Measurements from ENCODE around the gene ARHGEF6.

DNA sequence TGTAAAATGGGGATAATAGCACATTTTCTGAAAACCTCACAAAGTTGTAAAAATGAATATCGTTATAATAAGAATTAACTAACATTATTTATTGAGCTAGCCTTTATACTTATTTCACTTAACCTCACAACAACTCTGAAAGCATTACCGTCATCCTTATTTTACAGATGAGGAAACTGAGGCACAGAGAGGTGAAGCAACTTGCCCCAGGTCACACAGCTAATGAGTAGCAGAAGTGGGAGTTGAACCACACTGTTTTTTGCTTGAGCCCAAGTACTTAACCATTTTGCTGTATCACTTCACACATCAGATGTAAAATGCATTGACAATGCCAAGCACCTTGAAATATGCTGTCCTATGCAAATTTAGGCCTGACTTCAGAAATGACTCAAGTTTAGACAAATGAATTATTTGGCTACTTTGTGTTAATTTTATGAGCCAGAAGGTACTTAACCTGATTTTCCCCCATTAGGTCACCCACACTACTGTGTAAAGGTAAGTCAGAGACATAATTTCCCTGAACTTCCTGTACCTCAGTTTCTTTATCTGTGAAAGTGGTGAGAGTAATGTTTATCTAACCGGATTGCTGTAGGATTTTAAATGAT lies 109.6 kb downstream of the ARHGEF6 start:
- TF ChIP-seq POLR2A (IDR thresholded peaks at IDR 0.05): no peak
- TF ChIP-seq, protein P1, sequence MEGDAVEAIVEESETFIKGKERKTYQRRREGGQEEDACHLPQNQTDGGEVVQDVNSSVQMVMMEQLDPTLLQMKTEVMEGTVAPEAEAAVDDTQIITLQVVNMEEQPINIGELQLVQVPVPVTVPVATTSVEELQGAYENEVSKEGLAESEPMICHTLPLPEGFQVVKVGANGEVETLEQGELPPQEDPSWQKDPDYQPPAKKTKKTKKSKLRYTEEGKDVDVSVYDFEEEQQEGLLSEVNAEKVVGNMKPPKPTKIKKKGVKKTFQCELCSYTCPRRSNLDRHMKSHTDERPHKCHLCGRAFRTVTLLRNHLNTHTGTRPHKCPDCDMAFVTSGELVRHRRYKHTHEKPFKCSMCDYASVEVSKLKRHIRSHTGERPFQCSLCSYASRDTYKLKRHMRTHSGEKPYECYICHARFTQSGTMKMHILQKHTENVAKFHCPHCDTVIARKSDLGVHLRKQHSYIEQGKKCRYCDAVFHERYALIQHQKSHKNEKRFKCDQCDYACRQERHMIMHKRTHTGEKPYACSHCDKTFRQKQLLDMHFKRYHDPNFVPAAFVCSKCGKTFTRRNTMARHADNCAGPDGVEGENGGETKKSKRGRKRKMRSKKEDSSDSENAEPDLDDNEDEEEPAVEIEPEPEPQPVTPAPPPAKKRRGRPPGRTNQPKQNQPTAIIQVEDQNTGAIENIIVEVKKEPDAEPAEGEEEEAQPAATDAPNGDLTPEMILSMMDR (IDR thresholded peaks at IDR 0.05): no peak
